Activated CD4-positive, alpha-beta memory T cell treated with anti-CD3 and anti-CD28 coated beads for 36 hours (primary cell): ENCODE data around the gene TAF5L. TPM values are rescaled to one million over a fixed set of nuclear protein-coding genes. Genes with fewer than 3 reads are reported as not detected.

Experiments used
- CTCF ChIA-PET: fragments of 350-600 bp; sonication (Branson Sonifier 250); formaldehyde crosslinking; loops from one replicate; lab custom pipeline; 2021; ENCODE audit warnings: antibody characterized with exemption, inconsistent platforms; lab: Charles Lee
- POLR2A ChIA-PET: fragments of 350-600 bp; sonication (Branson Sonifier 250); formaldehyde crosslinking; loops from one replicate; lab custom pipeline; 2021; ENCODE audit warnings: antibody characterized with exemption; lab: Charles Lee
- DNase-seq: peaks from one replicate; pipeline ENCODE4 v3.0.0-alpha.2; 2020
- H3K27ac Mint-ChIP-seq: one replicate; pipeline ENCODE4 v1.8.0; 2021; ENCODE audit warnings: mixed read lengths
- H3K27me3 Mint-ChIP-seq: one replicate; pipeline ENCODE4 v1.8.0; 2021; ENCODE audit warnings: mixed read lengths
- H3K36me3 Mint-ChIP-seq: one replicate; pipeline ENCODE4 v1.8.0; 2021; ENCODE audit warnings: mixed read lengths
- H3K4me1 Mint-ChIP-seq: one replicate; pipeline ENCODE4 v1.8.0; 2021; ENCODE audit warnings: low read depth, mixed read lengths
- H3K4me3 Mint-ChIP-seq: one replicate; pipeline ENCODE4 v1.8.0; 2021; ENCODE audit warnings: mild to moderate bottlenecking, mixed read lengths
- H3K9me3 Mint-ChIP-seq: one replicate; pipeline ENCODE4 v1.8.0; 2021; ENCODE audit warnings: mixed read lengths
- intact Hi-C: fragments of 100-400 bp; cut with micrococcal nuclease; formaldehyde crosslinking; loops from one replicate; pipeline ENCODE4 v1.15.1; 2023
- total RNA-seq, 2 experiments: library from RNA; stranded (reverse); gene quantifications; one replicate each; pipeline ENCODE4 v1.2.3, GENCODE V29; 2021

Gene TAF5L
- total RNA-seq, 2 experiments from 2014 or later: 14.1 to 17.8 TPM

DNA sequence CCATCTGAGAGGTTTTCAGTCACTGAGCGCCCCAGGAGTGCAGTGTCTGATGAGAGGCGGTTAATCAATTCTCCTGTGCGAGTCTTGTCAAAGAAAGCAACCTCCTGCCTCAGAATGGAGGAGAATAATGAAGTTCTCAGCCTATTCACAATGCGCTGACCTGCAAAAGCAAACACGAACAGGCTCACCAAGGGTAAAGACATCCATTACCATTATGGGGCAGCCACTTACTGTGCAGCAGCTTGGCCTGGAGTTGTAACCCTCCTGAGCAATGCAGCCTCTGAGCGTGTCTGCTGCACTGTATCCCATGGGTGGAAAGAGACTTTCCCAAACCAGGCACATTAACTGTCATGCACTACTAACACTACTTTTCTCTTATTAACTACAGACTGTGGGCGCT, 78.4 kb downstream of the TAF5L start:
- peaks cover 23% of the 10 kb centered on the region for H3K36me3 Mint-ChIP-seq
- H3K4me1 Mint-ChIP-seq: peaks cover 26% of the 10 kb centered on the region

DNA sequence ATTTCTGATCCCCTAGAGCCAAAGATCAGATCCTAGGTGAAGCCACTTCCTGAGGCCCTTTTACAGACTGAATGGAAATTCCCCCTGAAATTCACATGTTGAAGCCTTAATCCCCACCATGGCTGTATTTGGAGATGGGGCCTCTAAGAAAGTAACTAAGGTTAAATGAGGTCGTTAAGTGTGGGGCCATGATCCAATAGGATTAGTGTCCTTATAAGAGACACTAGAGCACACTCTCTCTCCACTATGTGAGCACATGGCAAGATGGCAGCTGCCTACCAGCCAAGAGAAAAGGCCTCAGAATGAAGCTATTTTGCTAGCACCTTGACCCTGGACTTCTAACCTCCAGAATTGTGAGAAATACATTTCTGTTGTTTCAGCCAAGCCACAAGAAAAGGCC, 81.3 kb downstream of the TAF5L start:
- Mint-ChIP-seq H3K27ac (no peak overlapping the region), H3K4me1 (peaks cover 30% of the 10 kb centered on the region), H3K36me3 (peaks cover 35% of the 10 kb centered on the region), H3K9me3 (no peaks in the 10 kb centered on the region), H3K4me3 (no peak overlapping the region), H3K27me3 (no peaks in the 10 kb centered on the region)
- ChIA-PET CTCF (no interaction called here), POLR2A (no interaction called here)
- DNase-seq: no peak
- intact Hi-C loops: no loop called here

More for the DNA sequence above, 78.4 kb downstream of the TAF5L start:
- CTCF ChIA-PET: no interaction called here
- DNase-seq: no peak
- POLR2A ChIA-PET: no interaction called here
- H3K4me3 Mint-ChIP-seq: no peak overlapping the region
- H3K9me3 Mint-ChIP-seq: no peaks in the 10 kb centered on the region
- H3K27ac Mint-ChIP-seq: no peak overlapping the region
- intact Hi-C loops: no loop called here
- H3K27me3 Mint-ChIP-seq: no peaks in the 10 kb centered on the region

Other genes starting within 250 kb of the TAF5L start
- gene ACTA1, start 192.0 kb downstream of the TAF5L start, total RNA-seq: not detected
- 10 to 100 TPM; 54.1 to 57.0 TPM for gene NUP133, start 117.8 kb downstream of the TAF5L start, total RNA-seq
- 10 to 100 TPM; 30.8 to 31.0 TPM for gene ABCB10, start 67.4 kb downstream of the TAF5L start, total RNA-seq
- 10 to 100 TPM; 13.8 to 14.6 TPM for gene URB2, start 125 bp upstream of the TAF5L start, total RNA-seq